ENCODE data around the gene CCNC.

- TF ChIP-seq, protein P1, sequence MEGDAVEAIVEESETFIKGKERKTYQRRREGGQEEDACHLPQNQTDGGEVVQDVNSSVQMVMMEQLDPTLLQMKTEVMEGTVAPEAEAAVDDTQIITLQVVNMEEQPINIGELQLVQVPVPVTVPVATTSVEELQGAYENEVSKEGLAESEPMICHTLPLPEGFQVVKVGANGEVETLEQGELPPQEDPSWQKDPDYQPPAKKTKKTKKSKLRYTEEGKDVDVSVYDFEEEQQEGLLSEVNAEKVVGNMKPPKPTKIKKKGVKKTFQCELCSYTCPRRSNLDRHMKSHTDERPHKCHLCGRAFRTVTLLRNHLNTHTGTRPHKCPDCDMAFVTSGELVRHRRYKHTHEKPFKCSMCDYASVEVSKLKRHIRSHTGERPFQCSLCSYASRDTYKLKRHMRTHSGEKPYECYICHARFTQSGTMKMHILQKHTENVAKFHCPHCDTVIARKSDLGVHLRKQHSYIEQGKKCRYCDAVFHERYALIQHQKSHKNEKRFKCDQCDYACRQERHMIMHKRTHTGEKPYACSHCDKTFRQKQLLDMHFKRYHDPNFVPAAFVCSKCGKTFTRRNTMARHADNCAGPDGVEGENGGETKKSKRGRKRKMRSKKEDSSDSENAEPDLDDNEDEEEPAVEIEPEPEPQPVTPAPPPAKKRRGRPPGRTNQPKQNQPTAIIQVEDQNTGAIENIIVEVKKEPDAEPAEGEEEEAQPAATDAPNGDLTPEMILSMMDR (IDR thresholded peaks at IDR 0.05), result no peak
- TF ChIP-seq POLR2A (IDR thresholded peaks at IDR 0.05), result no peak
Measured at GRCh38 chr6:99545442-99545841, 23.0 kb downstream of the CCNC start.

All from lower leg skin (tissue), 3 donors.